Calu3 (cell line): Measurements from ENCODE around the gene SHC2. TPM values are rescaled to one million over a fixed set of nuclear protein-coding genes. Genes with fewer than 3 reads are reported as not detected.

Source experiments
- Bru-seq: library from RNA; stranded (reverse); fragments of 400-500 nt; gene quantifications from one replicate; lab custom pipeline; 2021; lab: Mats Ljungman, UMichigan
- BruChase-seq, 2 experiments: library from RNA; stranded (reverse); fragments of 400-500 nt; gene quantifications; one replicate each; lab custom pipeline; 2021; lab: Mats Ljungman, UMichigan
- BruUV-seq: library from RNA; stranded (reverse); fragments of 400-500 nt; replicated peaks from 2 replicates; lab custom pipeline; 2021; lab: Mats Ljungman, UMichigan
- CTCF ChIA-PET: fragments of 300-600 bp; sonication (Branson Sonifier 250); formaldehyde crosslinking; loops from one replicate; lab custom pipeline; 2022; ENCODE audit warnings: antibody characterized with exemption; lab: Charles Lee
- DNase-seq: peaks from one replicate; pipeline ENCODE4 v3.0.0; 2022
- H3K27ac Mint-ChIP-seq: one replicate; pipeline ENCODE4 v1.8.0; 2022; ENCODE audit warnings: mixed read lengths; ENCODE audit not compliant: unreplicated experiment
- H3K27me3 Mint-ChIP-seq: one replicate; pipeline ENCODE4 v1.8.0; 2022; ENCODE audit warnings: mixed read lengths; ENCODE audit not compliant: unreplicated experiment
- H3K36me3 Mint-ChIP-seq: one replicate; pipeline ENCODE4 v1.8.0; 2022; ENCODE audit warnings: mild to moderate bottlenecking, moderate library complexity, mixed read lengths; ENCODE audit not compliant: insufficient read depth, unreplicated experiment
- H3K4me1 Mint-ChIP-seq: one replicate; pipeline ENCODE4 v1.8.0; 2022; ENCODE audit warnings: mild to moderate bottlenecking, low read depth, mixed read lengths; ENCODE audit not compliant: unreplicated experiment
- H3K4me3 Mint-ChIP-seq: one replicate; pipeline ENCODE4 v1.8.0; 2022; ENCODE audit warnings: mild to moderate bottlenecking, low read depth, moderate library complexity, mixed read lengths; ENCODE audit not compliant: unreplicated experiment
- H3K9me3 Mint-ChIP-seq: one replicate; pipeline ENCODE4 v1.8.0; 2022; ENCODE audit warnings: low read depth, mixed read lengths; ENCODE audit not compliant: unreplicated experiment
- CTCF ChIP-seq: fragments of 200-600 bp; IDR thresholded peaks from one replicate; pipeline ENCODE4 v1.8.0; 2022; ENCODE audit warnings: antibody characterized with exemption; ENCODE audit not compliant: unreplicated experiment
- intact Hi-C: fragments of 100-400 bp; cut with micrococcal nuclease; formaldehyde crosslinking; loops from one replicate; pipeline ENCODE4 v1.10.0; 2022; ENCODE audit not compliant: unreplicated experiment
- long read RNA-seq: library from polyadenylated mRNA; stranded (forward); transcript quantifications from one replicate; pipeline ENCODE4 v2.0.0, GENCODE V29; 2022
- total RNA-seq: library from RNA; stranded (reverse); gene quantifications from 2 replicates; pipeline ENCODE4 v1.2.3, GENCODE V29; 2022

SHC2 gene, protein sequence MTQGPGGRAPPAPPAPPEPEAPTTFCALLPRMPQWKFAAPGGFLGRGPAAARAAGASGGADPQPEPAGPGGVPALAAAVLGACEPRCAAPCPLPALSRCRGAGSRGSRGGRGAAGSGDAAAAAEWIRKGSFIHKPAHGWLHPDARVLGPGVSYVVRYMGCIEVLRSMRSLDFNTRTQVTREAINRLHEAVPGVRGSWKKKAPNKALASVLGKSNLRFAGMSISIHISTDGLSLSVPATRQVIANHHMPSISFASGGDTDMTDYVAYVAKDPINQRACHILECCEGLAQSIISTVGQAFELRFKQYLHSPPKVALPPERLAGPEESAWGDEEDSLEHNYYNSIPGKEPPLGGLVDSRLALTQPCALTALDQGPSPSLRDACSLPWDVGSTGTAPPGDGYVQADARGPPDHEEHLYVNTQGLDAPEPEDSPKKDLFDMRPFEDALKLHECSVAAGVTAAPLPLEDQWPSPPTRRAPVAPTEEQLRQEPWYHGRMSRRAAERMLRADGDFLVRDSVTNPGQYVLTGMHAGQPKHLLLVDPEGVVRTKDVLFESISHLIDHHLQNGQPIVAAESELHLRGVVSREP
- total RNA-seq, result 8.3 and 8.4 TPM in 2 replicates
- Bru-seq, nascent RNA, result percentile 29 among the genes with signal in this experiment
- BruChase-seq, experiment 1, labeled RNA remaining after a 6-hour chase, result percentile 40 among the genes with signal in this experiment
- percentile 41 among the genes with signal in this experiment for BruChase-seq, experiment 2, labeled RNA remaining after a 2-hour chase
- long read RNA-seq, partial matches to known transcripts, result 2 of 5 reads
- long read RNA-seq, other reads (novel, unspliced or antisense), result 1 of 5 reads

GRCh38 chr19:460877-461720 is at the start of gene SHC2:
Gene SHC2 (minus strand): TSS chr19:461033. CDS start chr19:460996, 37 bp downstream.
- Mint-ChIP-seq H3K4me3 (peak within 1 kb of the TSS; percentile 79), H3K4me1 (no peaks in the 10 kb centered on the region), H3K27ac (peak within 1 kb of the TSS; percentile 61), H3K36me3 (peaks cover 27% of the 10 kb centered on the region), H3K27me3 (peaks cover 13% of the 10 kb centered on the region), H3K9me3 (no peaks in the 10 kb centered on the region)
- TF ChIP-seq CTCF, result no peak
- CTCF ChIA-PET, result no interaction called here
- BruUV-seq, result no TSS peak
- intact Hi-C loops, result no loop called here
- peak; percentile 17 for DNase-seq

DNA sequence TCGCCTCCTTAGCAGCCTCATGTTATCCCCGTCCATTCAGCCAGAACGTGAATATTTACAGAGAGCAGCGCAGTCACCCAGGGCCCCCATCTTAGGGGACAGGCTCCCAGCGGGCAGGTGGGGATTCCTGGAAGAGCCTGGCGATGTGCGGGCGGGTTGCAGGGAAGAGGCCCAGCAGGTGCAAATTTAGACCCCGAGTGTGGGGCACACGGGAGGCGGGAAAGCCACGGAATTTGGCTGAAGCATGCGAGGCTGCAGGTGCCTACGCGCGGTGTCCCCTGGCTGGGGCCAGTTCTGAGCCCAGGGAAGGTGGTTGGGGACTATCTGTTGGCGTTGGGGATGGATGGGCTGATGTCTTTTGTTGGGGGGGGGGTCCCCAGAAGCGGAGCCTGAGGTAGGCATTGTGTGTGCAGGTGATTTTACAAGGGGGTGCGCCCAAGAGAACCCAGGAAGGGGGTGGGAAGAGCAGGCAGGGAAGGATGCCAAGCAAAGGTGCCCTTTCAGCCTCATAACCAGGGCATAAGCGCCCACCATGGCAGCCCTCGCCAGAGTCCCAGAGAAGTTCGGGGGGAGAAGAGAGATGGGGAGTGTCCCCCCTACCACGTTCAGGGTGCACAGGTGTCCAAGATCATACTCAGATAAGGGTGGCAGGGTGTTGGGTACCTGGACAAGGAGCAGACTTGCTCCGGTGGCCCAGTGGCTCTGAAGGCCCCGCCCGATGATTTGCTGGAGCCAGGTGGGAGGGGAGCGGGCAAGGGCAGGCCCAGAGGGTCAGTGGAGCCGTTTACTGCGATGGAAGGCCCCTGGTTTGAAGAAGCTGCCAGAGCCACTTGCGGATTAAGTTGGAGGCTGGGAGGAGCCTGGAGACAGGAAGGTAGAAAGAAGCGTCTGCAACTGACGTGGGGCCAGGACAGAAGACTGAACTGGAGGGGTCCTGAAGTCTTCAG is 47.6 kb upstream of the SHC2 start:
- TF ChIP-seq CTCF, result no peak
- TSS peak; percentile 40 for BruUV-seq
- Mint-ChIP-seq H3K27ac (no peak overlapping the region), H3K4me3 (peak overlapping the region; percentile 89), H3K4me1 (no peaks in the 10 kb centered on the region), H3K9me3 (no peaks in the 10 kb centered on the region), H3K36me3 (peaks cover 30% of the 10 kb centered on the region), H3K27me3 (no peaks in the 10 kb centered on the region)
- CTCF ChIA-PET, result interaction anchor here (0.6 kb wide), 1 partner anchor 106 kb away, joined by 5 read pairs; no protein-coding TSS in a partner anchor
- no peak for DNase-seq
- intact Hi-C loops, result no loop called here

DNA sequence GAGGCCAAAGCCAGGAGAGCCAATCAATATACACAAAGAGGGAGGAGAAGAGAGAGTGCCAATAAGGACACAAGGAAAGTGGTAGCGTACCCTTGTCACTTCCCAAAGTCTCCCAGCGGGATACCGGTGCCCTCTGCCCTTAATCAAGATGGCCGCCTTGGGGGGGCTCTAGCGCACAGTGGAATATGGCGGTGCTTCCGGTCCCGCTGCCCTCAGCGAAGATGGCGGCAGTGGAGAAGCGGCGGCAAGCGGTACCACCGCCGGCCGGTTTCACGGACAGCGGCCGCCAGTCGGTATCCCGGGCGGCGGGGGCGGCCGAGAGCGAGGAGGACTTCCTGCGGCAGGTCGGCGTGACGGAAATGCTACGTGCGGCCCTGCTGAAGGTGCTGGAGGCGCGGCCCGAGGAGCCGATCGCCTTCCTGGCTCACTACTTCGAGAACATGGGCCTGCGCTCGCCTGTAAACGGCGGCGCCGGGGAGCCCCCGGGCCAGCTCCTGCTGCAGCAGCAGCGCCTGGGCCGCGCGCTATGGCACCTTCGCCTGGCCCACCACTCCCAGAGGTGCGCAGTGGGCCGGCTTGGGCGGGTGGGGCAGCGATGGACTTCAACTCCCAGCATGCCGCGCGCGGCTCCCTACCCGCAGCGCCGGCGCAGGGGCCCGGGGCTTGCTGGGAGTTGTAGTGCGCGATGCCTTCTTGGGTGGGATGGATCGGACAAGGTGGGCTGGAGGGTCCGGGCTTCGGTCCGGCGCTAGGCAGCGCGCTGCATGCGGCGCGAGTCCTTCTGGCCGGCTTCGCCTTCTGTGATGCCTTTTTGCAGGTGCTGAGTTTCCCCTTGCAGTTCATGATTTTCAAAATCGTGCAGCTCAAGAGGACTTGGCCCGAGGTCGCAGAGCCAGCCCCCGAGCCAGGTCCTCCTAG is 46.7 kb upstream of the SHC2 start, which contains the start of gene TPGS1:
Gene TPGS1 (plus strand): TSS at position 212 of the 918 bp plus-strand sequence. CDS start 10 bp downstream, at position 222.
- peak; percentile 90 for DNase-seq
- Mint-ChIP-seq H3K27me3 (no peaks in the 10 kb centered on the region), H3K4me3 (peak within 1 kb of the TSS; percentile 89), H3K36me3 (peaks cover 30% of the 10 kb centered on the region), H3K27ac (peak within 1 kb of the TSS; percentile 97), H3K9me3 (no peaks in the 10 kb centered on the region), H3K4me1 (no peaks in the 10 kb centered on the region)
- TSS peak; percentile 55 for BruUV-seq
- CTCF ChIA-PET, result interaction anchor here (0.5 to 1.0 kb wide), 4 partner anchors 41 to 1325 kb away, joined by 3 to 5 read pairs (median 4); no protein-coding TSS in a partner anchor
- intact Hi-C loops, result no loop called here
- TF ChIP-seq CTCF, result no peak
